Effector memory CD8-positive, alpha-beta T cell (primary cell): ENCODE measurements around the gene DNAJC16.

Source experiments
- ATAC-seq: fragments of 150-1000 bp; cut with Tn5 transposase; replicated peaks from 2 replicates; pipeline ENCODE4 v1.10.0; 2021; ENCODE audit warnings: mild to moderate bottlenecking, moderate library complexity
- DNase-seq, 3 experiments: peaks; one replicate each; pipeline ENCODE4 v3.0.0; 2021
- H3K27ac Mint-ChIP-seq, 2 donors: one replicate each; pipeline ENCODE4 v1.8.0; 2022; ENCODE audit warnings: mild to moderate bottlenecking in 2 of 2, mixed read lengths in 2 of 2, moderate library complexity in 2 of 2
- H3K27me3 Mint-ChIP-seq, 2 donors: one replicate each; pipeline ENCODE4 v1.8.0; 2022; ENCODE audit warnings: mixed read lengths in 2 of 2
- H3K36me3 Mint-ChIP-seq: one replicate; pipeline ENCODE4 v1.8.0; 2022; ENCODE audit warnings: mild to moderate bottlenecking, moderate library complexity, mixed read lengths; ENCODE audit not compliant: insufficient read depth
- H3K4me1 Mint-ChIP-seq, 2 donors: one replicate each; pipeline ENCODE4 v1.8.0; 2022; ENCODE audit warnings: low read depth in 2 of 2, mixed read lengths in 2 of 2
- H3K4me3 Mint-ChIP-seq, 2 donors: one replicate each; pipeline ENCODE4 v1.8.0; 2022; ENCODE audit warnings: mild to moderate bottlenecking in 2 of 2, mixed read lengths in 2 of 2, moderate library complexity in 2 of 2
- H3K9me3 Mint-ChIP-seq, 2 donors: one replicate each; pipeline ENCODE4 v1.8.0; 2022; ENCODE audit warnings: mixed read lengths in 2 of 2

Gene DNAJC16

DNA sequence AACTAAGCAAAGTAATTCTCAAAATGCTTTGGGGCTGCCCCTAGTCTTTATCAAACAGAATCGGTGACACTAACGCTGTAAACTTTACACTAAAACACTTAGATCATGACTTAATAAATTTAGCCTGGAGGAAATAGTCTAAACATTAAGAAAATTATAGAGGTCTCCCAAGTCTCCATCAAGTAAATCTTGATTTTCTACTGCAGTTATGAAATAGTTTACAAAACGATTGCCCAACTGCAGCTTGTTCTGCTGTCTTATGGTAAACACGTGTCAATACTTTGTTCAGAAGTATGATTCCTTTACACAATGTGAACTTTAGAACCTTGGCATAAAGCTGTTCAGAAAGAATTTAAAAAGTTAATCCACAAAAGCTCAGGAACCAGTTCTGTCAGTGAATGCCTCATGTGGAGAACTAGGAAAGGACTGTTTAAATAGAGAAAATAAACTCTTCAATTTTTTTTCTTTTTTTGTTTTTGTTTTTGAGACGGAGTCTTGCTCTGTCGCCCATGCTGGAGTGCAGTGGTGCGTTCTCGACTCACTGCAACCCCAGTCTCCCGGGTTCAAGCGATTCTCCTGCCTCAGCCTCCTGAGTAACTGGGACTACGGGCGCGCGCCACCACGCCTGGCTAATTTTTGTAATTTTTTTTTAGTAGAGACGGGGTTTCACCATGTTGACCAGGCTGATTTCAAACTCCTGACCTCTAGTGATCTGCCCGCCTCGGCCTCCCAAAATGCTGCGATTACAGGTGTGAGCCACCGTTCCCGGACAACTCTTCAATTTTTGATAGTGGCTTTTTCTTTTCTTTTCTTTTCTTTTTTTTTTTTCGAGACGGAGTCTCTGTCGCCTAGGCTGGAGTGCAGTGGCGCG is 92.2 kb downstream of the DNAJC16 start:
- H3K27me3 Mint-ChIP-seq, result no peaks in the 10 kb centered on the region
- H3K27ac Mint-ChIP-seq, result peak overlapping the region; percentile 90 to 96
- DNase-seq (no peak), ATAC-seq (no peak)
- H3K4me1 Mint-ChIP-seq, result peaks cover 30 to 46% of the 10 kb centered on the region in 2 donors
- peaks cover 17% of the 10 kb centered on the region for H3K36me3 Mint-ChIP-seq
- peak overlapping the region; percentile 86 to 89 for H3K4me3 Mint-ChIP-seq
- H3K9me3 Mint-ChIP-seq, result no peaks in the 10 kb centered on the region

DNA sequence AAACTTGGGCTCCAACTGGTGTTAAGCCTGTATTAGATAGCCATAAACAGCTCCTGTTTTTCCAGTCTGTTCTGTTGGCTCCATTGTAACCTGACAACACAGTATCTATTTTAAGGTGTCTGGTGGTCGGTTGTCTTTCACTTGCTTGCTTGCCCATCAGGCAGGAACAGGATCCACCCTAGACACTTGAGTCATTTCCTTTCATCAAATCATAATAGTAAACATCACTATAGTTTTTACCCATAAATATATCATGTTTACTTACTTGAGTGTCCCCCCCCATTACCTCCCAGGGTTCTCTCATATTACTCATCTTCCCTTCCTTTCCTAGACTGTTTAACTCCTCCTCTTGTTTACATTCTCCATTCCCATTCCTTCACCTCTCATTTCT is 93.5 kb downstream of the DNAJC16 start:
- Mint-ChIP-seq H3K36me3 (peaks cover 23% of the 10 kb centered on the region), H3K27ac (peak overlapping the region; percentile 90 to 96), H3K27me3 (no peaks in the 10 kb centered on the region), H3K9me3 (no peaks in the 10 kb centered on the region), H3K4me1 (peaks cover 37 to 54% of the 10 kb centered on the region in 2 donors), H3K4me3 (peak overlapping the region in 1 of 2 donors; percentile 89)
- peak in 1 of 3 experiments; percentile 16 for DNase-seq
- peak; percentile 16 for ATAC-seq

GRCh38 chr1:15620902-15621682 is 94.4 kb downstream of the DNAJC16 start:
- peaks cover 30% of the 10 kb centered on the region for H3K36me3 Mint-ChIP-seq
- no peak overlapping the region for H3K4me3 Mint-ChIP-seq
- H3K9me3 Mint-ChIP-seq, result no peaks in the 10 kb centered on the region
- ATAC-seq, result no peak
- H3K27me3 Mint-ChIP-seq, result no peaks in the 10 kb centered on the region
- no peak for DNase-seq
- peak overlapping the region; percentile 90 to 96 for H3K27ac Mint-ChIP-seq
- H3K4me1 Mint-ChIP-seq, result peaks cover 39 to 60% of the 10 kb centered on the region in 2 donors

DNA sequence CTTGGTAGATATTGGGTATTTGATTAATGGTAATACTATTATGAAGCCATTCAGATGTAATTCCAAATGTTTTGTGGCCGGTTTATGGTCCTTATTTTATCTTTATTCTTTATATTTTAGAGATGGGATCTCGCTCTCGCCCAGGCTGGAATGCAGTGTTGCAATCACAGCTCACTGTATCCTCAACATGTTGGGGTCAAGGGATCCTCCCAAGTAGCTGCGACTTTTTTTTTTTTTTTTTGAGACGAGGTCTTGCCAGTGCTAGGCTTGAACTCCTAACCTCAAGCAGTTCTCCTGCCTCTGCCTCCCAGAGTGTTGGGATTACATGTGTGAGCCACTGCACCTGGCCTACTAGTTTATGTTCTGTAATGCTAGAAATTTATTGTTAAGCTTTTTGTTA is 95.3 kb downstream of the DNAJC16 start:
- H3K4me3 Mint-ChIP-seq, result no peak overlapping the region
- ATAC-seq (no peak), DNase-seq (no peak)
- H3K27me3 Mint-ChIP-seq, result no peaks in the 10 kb centered on the region
- no peaks in the 10 kb centered on the region for H3K9me3 Mint-ChIP-seq
- peaks cover 37 to 61% of the 10 kb centered on the region in 2 donors for H3K4me1 Mint-ChIP-seq
- H3K27ac Mint-ChIP-seq, result peak overlapping the region in 1 of 2 donors; percentile 96
- peaks cover 35% of the 10 kb centered on the region for H3K36me3 Mint-ChIP-seq

DNA sequence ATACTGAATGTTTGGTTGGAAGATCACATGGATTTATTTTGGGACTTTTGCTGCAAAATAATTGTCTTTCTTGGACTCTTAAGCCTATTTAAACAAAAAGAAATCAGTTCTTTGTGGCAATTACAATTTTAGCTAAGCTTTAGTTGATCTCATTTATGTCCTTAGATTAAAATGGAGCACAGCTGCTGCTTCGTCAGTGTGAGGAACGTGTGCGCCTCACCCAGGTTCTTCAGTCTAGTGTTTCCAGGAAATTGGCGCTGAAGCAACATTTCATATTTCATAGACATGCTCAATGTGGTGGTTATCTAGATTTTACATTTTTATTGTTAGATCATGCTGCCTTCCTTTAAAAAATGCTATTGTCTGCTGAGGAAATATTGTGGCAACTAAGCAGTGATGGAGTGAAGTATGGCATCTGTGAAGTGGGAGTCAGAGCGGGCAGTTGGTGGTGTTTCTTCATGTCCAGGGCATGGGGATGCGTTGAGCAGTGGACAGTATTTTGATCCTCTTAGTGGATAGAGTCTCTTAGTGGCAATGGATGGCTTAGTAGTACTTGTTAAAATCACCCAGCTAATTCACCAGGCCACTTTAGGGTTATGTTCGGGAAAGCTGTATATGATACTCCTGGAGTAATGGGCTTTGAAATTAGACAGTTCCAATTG is 96.2 kb downstream of the DNAJC16 start:
- no peak overlapping the region for H3K4me3 Mint-ChIP-seq
- DNase-seq (no peak), ATAC-seq (no peak)
- no peaks in the 10 kb centered on the region for H3K9me3 Mint-ChIP-seq
- peak overlapping the region in 1 of 2 donors; percentile 96 for H3K27ac Mint-ChIP-seq
- H3K27me3 Mint-ChIP-seq, result no peaks in the 10 kb centered on the region
- H3K36me3 Mint-ChIP-seq, result peaks cover 38% of the 10 kb centered on the region
- peaks cover 39 to 69% of the 10 kb centered on the region in 2 donors for H3K4me1 Mint-ChIP-seq

GRCh38 chr1:15623435-15623834 is 96.8 kb downstream of the DNAJC16 start:
- peaks cover 36 to 67% of the 10 kb centered on the region in 2 donors for H3K4me1 Mint-ChIP-seq

DNA sequence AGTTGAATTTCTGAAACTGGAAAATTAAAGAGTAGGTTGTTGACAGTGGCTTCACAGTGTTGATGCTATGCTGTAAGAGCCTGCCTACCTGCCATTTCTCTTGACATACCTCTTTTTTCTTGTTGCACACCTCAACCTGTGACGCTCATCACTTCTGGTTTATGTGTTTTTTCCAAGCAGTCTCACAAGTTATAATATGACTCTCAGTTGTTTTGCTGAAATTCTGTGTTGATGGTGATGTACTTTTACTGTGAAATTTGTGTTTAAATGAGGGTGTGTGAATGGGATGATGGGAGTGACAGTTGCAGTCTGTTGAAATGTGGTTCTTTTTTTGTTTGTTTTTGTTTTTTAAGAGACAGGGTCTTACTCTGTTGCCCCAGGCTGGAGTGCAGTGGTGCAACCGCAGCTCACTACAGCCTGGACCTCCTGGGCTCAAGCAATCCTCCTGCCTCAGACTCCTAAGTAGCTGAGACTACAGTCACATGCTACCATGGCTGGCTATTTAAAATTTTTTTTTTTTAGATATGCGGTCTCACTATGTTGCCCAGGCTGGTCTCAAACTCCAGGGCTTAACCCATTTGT is 97.6 kb downstream of the DNAJC16 start:
- Mint-ChIP-seq H3K9me3 (no peaks in the 10 kb centered on the region), H3K4me3 (no peak overlapping the region), H3K27ac (peak overlapping the region in 1 of 2 donors; percentile 3), H3K36me3 (peaks cover 39% of the 10 kb centered on the region), H3K4me1 (peaks cover 32 to 65% of the 10 kb centered on the region in 2 donors), H3K27me3 (no peaks in the 10 kb centered on the region)
- DNase-seq (no peak), ATAC-seq (no peak)

More at GRCh38 chr1:15623435-15623834, 96.8 kb downstream of the DNAJC16 start:
- DNase-seq, result no peak
- Mint-ChIP-seq H3K9me3 (no peaks in the 10 kb centered on the region), H3K27ac (no peak overlapping the region), H3K27me3 (no peaks in the 10 kb centered on the region), H3K36me3 (peaks cover 43% of the 10 kb centered on the region), H3K4me3 (no peak overlapping the region)
- ATAC-seq, result no peak

DNA sequence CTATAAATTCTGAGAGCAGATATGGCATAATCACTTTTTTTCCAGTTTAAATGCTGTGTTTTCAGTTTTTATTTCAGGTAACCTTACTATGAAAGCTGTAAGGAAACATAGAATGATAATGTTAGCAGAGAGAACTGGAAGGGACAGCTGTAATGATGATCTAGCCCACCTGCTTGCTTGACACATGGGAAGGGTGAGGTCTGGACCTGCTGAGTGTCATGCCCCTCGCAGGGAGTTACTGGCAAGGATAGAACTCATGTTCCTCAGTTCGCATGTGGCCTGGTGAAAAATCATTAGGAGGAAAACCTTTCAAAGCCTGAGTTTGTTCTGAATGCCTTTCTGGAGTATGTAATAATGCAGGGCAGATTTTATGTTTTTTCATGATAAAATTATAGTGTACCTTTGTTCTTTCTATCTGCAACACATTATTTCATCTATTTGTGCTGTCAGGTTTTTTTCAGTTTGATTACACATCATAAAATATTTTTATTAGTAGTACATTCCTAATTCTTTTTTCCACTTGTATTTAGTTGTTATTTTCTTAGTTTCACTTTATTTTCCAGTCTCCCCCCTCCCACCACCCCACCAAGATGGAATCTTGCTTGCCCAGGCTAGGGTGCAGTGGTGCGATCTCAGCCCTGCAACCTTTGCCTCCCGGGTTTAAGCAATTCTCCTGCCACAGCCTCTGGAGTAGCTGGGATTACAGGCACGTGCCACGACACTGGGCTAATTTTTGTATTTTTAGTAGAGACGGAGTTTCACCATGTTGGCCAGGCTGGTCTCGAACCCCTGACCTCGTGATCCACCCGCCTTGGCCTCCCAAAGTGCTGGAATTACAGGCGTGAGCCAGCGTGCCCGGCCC is 98.6 kb downstream of the DNAJC16 start:
- H3K27ac Mint-ChIP-seq, result peak overlapping the region in 1 of 2 donors; percentile 69
- ATAC-seq (no peak), DNase-seq (no peak)
- peaks cover 29 to 61% of the 10 kb centered on the region in 2 donors for H3K4me1 Mint-ChIP-seq
- no peak overlapping the region for H3K4me3 Mint-ChIP-seq
- H3K36me3 Mint-ChIP-seq, result peaks cover 45% of the 10 kb centered on the region
- no peaks in the 10 kb centered on the region for H3K9me3 Mint-ChIP-seq
- no peaks in the 10 kb centered on the region for H3K27me3 Mint-ChIP-seq
